OCI-LY1 (cell line): ENCODE data around the gene TMC4.

Experiments
- CTCF ChIP-seq: fragments of 200-600 bp; sonication (generic), shearing (Covaris generic); IDR thresholded peaks from 2 replicates; pipeline ENCODE4 v1.5.1; 2017; ENCODE audit warnings: mild to moderate bottlenecking, antibody characterized with exemption, low read length, moderate library complexity, mixed read lengths
- EZH2 ChIP-seq: fragments of 200-600 bp; sonication (generic), shearing (Covaris generic); IDR thresholded peaks from 2 replicates; pipeline ENCODE4 v1.8.0; 2017; ENCODE audit warnings: borderline replicate concordance, mixed run types, mild to moderate bottlenecking, antibody characterized with exemption, low read length, moderate library complexity, mixed read lengths

- TF ChIP-seq CTCF (no peak), EZH2 (no peak)
These were observed 43.9 kb upstream of the TMC4 start for GRCh38 chr19:54216869-54217268.
